GM13977 (cell line): ENCODE measurements around the gene LIMS2.

Source experiments
- DNase-seq: peaks from one replicate; pipeline ENCODE4 v3.0.0; 2012; ENCODE audit warnings: low spot score
- in situ Hi-C: fragments of 300-500 bp; cut with MboI; formaldehyde crosslinking; loops from one replicate; pipeline ENCODE4 v1.12.0; 2022; ENCODE audit warnings: low sequenced_read_pairs, low pct_unique_long_range_greater_than_20kb, mixed read lengths, inconsistent platforms; ENCODE audit not compliant: unreplicated experiment
- TF ChIP-seq, protein P1 (sequence below): IDR thresholded peaks from 2 replicates; pipeline ENCODE4 v1.5.1; 2012; ENCODE audit warnings: mild to moderate bottlenecking, control low read depth; ENCODE audit not compliant: insufficient read depth; ENCODE audit errors: extremely low read depth, missing control alignments

The LIMS2 gene, protein sequence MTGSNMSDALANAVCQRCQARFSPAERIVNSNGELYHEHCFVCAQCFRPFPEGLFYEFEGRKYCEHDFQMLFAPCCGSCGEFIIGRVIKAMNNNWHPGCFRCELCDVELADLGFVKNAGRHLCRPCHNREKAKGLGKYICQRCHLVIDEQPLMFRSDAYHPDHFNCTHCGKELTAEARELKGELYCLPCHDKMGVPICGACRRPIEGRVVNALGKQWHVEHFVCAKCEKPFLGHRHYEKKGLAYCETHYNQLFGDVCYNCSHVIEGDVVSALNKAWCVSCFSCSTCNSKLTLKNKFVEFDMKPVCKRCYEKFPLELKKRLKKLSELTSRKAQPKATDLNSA

DNA sequence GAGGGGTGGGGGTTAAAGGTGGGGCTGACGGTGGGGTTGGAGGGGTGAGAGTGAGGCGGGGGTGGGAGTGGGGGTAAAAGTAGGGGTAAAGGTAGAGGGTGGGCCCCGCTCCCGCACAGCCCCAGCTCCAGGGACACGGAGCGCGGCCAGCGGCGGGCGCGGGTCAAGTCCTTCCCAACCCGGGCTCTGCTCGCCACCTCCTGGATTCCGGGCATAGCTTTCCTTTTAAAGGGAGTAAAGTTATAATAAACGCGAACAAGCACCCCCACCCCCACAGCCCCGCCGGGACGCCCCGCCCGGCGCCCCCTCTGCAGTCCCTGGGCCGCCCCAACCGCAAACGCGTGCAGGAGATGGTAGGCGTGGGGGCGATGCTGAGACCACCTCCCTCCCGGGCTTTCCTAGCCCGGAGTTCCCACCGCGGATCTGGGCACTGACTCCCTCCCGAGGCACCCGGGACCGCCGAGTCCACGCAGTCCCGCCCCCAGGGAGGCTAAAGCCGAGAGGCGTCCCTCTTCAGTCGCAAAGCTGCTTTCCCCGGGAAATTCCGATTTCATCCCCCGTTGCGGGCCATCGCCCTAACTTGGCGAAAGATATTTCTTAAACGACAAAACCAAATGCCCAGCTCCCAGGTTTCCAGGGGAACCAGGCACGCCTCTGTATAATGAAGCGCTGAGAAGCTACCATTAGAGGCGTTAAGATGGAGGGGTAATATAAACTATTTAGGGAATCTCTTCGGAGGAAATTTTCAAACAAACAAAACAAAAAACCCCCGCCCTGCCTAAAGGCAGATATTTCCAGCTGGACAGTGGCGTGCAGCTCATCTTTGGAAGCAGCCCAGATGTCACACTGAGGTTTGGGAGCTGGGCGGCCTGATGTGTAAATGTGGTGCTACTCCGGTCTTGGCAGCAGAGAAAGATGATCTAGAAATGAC, at the start of gene LIMS2:
TSS of gene LIMS2 (minus strand) at position 200 of the 931 bp plus-strand sequence. CDS start 506 bp downstream, outside the sequence.
- TF ChIP-seq, protein P1, sequence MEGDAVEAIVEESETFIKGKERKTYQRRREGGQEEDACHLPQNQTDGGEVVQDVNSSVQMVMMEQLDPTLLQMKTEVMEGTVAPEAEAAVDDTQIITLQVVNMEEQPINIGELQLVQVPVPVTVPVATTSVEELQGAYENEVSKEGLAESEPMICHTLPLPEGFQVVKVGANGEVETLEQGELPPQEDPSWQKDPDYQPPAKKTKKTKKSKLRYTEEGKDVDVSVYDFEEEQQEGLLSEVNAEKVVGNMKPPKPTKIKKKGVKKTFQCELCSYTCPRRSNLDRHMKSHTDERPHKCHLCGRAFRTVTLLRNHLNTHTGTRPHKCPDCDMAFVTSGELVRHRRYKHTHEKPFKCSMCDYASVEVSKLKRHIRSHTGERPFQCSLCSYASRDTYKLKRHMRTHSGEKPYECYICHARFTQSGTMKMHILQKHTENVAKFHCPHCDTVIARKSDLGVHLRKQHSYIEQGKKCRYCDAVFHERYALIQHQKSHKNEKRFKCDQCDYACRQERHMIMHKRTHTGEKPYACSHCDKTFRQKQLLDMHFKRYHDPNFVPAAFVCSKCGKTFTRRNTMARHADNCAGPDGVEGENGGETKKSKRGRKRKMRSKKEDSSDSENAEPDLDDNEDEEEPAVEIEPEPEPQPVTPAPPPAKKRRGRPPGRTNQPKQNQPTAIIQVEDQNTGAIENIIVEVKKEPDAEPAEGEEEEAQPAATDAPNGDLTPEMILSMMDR, result no peak
- DNase-seq, result peak; percentile 64
- in situ Hi-C loops, result no loop called here

DNA sequence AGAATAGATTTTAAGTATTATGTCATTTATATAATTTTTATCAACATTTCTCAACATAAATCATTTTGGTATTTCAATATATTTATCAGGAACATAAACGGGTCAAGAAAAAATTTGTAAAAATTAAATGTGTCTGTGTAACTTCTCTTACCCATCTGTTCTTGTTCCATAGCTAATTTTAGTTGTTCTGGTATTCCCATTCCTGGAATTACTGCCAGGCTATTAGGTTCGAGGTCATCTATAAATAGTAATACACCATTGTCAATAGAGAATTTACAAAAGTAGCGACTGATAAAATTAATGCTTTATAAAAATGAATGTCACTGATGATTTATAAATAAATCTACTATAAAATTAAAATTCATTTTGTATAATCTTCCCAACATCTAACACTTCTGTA, 47.5 kb upstream of the LIMS2 start:
- no peak for DNase-seq
- in situ Hi-C loops, result no loop called here
- TF ChIP-seq, protein P1, result no peak

DNA sequence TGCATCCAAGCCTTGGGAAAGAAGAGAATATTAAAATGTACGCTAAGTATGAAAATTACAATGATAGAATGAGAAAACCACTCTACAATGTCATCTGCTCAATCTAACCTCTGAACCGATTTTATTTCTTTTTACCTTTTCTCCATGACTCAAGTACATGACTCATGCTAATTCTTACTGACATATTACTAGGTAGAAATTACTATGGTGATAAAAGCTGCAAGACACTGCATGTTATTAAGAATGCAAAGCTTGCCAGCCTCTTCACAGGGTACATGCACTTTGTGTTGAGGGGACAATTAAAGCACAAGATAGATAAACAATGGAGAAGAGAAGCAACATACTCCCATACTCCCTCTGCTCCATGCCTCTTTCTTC, 46.6 kb upstream of the LIMS2 start:
- no peak for DNase-seq
- in situ Hi-C loops, result no loop called here
- TF ChIP-seq, protein P1, result no peak

DNA sequence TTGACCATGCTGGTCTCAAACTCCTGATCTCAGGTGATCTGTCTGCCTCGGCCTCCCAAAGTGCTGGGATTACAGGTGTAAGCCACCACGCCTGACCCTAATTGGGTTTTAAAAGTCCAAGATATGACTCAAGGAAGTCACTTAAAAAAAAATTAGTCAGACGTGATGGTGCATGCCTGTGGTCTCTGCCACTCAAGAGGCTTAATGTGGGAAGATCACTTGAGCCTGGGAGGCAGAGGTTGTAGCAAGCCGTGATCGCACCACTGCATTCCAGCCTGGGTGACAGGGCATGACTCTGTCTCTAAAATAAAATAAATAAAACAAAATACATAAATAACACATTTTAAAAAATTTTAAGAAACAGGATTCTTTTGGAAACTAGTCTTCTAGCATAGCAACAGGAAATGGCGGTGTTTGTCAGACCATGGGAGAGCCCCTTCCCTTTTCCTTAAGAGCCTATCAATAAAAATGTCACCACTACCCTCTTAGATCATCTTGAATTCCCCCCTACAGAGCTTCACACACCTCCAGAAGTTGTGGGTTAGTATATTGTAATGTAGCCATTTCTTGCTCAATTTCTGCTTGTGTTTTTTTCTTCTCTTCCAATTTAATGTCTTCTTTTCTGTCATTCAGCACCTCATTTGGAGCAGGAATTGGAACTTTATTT, 46.1 kb upstream of the LIMS2 start:
- in situ Hi-C loops, result no loop called here
- TF ChIP-seq, protein P1, result no peak
- no peak for DNase-seq

DNA sequence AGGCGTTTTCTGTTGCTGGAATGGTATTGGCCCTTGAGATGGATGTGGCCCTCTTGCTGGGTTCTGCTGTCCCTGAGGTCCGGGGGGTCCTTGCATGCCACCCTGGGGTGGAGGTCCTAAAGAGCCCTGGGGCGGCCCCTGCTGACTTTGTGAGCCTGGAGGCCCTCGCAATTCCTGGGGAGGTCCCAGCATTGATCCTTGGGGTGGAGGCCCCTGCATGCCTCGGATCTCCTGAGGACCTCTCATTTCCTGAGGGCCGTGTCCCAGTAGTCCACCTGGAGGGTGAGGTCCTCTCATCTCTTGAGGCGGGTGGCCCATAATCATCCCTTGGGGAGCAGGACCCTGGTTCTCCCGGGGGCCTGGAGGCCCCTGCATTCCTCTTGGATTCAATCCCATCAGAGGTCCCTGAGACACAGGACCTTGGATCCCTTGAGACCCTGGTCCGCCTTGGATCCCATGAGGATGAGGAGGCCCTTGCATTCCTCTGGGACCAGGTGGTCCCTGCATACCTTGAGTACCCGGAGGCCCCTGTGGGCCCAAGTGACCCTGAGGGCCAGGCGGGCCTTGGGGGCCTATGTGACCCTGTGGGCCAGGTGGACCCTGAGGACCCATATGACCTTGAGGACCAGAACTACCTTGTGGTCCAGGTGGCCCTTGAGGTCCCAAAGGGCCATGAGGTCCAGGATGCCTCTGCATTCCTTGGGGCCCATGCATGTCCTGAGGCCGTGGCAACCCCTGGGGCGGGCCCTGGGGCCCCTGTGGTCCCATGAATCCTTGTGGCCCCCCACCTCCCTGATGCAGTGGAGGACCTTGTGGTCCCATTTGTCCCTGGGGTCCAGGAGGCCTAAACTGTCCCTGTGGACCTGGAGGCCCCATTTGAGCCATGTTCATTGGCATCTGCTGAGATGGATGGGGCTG, 44.2 kb upstream of the LIMS2 start:
- no peak for DNase-seq
- in situ Hi-C loops, result no loop called here
- TF ChIP-seq, protein P1, result no peak
